A673 (cell line): ENCODE data around the gene METTL27.
A peak's percentile ranks its signal among the peaks of the same experiment; 100 is the strongest.

ENCODE experiments used
- EZH2 ChIP-seq: fragments of 200-600 bp; sonication (generic); IDR thresholded peaks from 2 replicates; pipeline ENCODE4 v1.6.1; 2017; ENCODE audit warnings: borderline replicate concordance, low read depth, mild to moderate bottlenecking, mixed read lengths, antibody characterized with exemption, low read length; ENCODE audit not compliant: poor library complexity, severe bottlenecking
- TF ChIP-seq, protein P1 (sequence below): fragments of 300-800, 200-600 bp; sonication (generic); conservative IDR thresholded peaks from 2 replicates; pipeline ENCODE4 v1.5.1; 2017; ENCODE audit warnings: low read depth, mild to moderate bottlenecking, antibody characterized with exemption, low read length, moderate library complexity, mixed read lengths

DNA sequence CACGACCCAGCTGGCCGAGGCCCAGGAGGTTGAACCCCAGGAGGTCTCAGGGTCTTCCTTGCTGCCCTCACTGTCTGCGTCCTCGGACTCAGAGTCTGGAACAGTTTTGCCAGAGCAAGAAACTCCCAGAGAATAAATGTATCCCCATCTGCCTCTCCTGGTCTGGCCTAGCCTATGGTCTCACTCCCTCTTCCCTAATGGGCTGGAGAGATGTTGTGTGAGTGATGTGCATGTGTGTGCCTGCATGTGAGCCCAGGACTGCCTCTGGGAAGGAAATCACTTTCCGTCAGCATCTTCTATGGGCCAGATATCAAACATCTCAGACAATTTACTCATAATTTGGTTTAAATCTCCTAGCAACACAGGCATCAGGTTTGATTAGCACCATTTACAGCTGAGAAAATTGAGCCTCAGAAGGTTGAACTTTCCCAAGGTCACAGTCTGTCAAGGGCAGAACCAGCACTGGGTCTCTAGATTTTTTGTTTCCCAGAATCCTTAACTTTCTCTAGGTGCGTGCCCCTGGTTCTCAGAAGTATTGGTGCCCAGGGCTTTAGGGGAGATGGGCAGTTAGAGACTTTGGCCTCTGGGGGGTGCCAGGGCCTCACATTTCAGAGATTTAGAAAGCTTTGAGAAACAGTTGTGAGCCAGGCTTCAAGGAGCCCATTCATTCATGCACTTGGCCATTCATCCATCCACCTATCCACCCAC is 23.6 kb upstream of the METTL27 start:
- TF ChIP-seq, protein P1, sequence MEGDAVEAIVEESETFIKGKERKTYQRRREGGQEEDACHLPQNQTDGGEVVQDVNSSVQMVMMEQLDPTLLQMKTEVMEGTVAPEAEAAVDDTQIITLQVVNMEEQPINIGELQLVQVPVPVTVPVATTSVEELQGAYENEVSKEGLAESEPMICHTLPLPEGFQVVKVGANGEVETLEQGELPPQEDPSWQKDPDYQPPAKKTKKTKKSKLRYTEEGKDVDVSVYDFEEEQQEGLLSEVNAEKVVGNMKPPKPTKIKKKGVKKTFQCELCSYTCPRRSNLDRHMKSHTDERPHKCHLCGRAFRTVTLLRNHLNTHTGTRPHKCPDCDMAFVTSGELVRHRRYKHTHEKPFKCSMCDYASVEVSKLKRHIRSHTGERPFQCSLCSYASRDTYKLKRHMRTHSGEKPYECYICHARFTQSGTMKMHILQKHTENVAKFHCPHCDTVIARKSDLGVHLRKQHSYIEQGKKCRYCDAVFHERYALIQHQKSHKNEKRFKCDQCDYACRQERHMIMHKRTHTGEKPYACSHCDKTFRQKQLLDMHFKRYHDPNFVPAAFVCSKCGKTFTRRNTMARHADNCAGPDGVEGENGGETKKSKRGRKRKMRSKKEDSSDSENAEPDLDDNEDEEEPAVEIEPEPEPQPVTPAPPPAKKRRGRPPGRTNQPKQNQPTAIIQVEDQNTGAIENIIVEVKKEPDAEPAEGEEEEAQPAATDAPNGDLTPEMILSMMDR = peak; percentile 60
- no peak for TF ChIP-seq EZH2
